H1 (cell line): ENCODE data around the gene MTF1. TPM values are rescaled to one million over a fixed set of nuclear protein-coding genes. Genes with fewer than 3 reads are reported as not detected.

ENCODE experiments used
- CTCF ChIA-PET: fragments of 300-600 bp; sonication (Branson Sonifier 250); formaldehyde crosslinking; loops from one replicate; lab custom pipeline; 2021; ENCODE audit not compliant: partially characterized antibody; lab: Charles Lee
- POLR2A ChIA-PET: fragments of 300-600 bp; sonication (Branson Sonifier 250); formaldehyde crosslinking; loops from one replicate; lab custom pipeline; 2021; ENCODE audit warnings: inconsistent platforms; ENCODE audit not compliant: partially characterized antibody; lab: Charles Lee
- DNase-seq, 2 experiments: peaks; one replicate each; pipeline versions ENCODE4 v3.0.0 to v3.0.0-alpha.2; 2010 to 2022; ENCODE audit warnings: low spot score in 2 of 2, low read depth in 1 of 2, mixed read lengths in 1 of 2
- FAIRE-seq: peaks from 2 replicates; lab custom pipeline; 2011; peaks lifted over from hg19 to GRCh38; lab: Jason Lieb, UNC
- H2AFZ ChIP-seq: 2 replicates; pipeline ENCODE4 v1.8.1; 2012; ENCODE audit warnings: low read length, inconsistent platforms
- H2AK5ac ChIP-seq: 2 replicates; pipeline ENCODE4 v1.6.1; 2013; ENCODE audit warnings: low read depth, low read length
- H2BK120ac ChIP-seq: replicated peaks from 2 replicates; pipeline ENCODE3; 2013; ENCODE audit warnings: low read depth, low read length, inconsistent platforms
- H2BK12ac ChIP-seq: 2 replicates; pipeline ENCODE4 v1.6.1; 2013; ENCODE audit warnings: low read depth, low read length
- H2BK15ac ChIP-seq: 2 replicates; pipeline ENCODE4 v1.6.1; 2013; ENCODE audit warnings: low read length
- H2BK20ac ChIP-seq: 2 replicates; pipeline ENCODE4 v1.6.1; 2013; ENCODE audit warnings: low read length
- H2BK5ac ChIP-seq: 2 replicates; pipeline ENCODE4 v1.6.1; 2013; ENCODE audit warnings: low read depth, low read length
- H3K14ac ChIP-seq: 2 replicates; pipeline ENCODE4 v1.6.1; 2013; ENCODE audit warnings: inconsistent platforms; ENCODE audit not compliant: insufficient read length
- H3K18ac ChIP-seq: 2 replicates; pipeline ENCODE4 v1.6.1; 2013; ENCODE audit warnings: low read length; ENCODE audit errors: extremely low read depth
- H3K23ac ChIP-seq: 2 replicates; pipeline ENCODE4 v1.6.1; 2013; ENCODE audit warnings: inconsistent platforms; ENCODE audit not compliant: insufficient read length
- H3K23me2 ChIP-seq: 2 replicates; pipeline ENCODE4 v1.6.1; 2013; ENCODE audit warnings: low read depth, low read length
- H3K27ac ChIP-seq: 2 replicates; pipeline ENCODE4 v1.6.1; 2011; ENCODE audit warnings: low read depth, low read length, inconsistent platforms
- H3K27me3 ChIP-seq, 4 experiments: replicated peaks in 1 of 4; 1 replicate in 1 of 4; 2 replicates in 3 of 4; pipeline versions ENCODE4 v1.6.1 to v1.8.1; 2011 to 2013; ENCODE audit warnings: low read length in 3 of 4, mild to moderate bottlenecking in 3 of 4, inconsistent platforms in 2 of 4, mixed read lengths in 2 of 4, moderate library complexity in 1 of 4; ENCODE audit not compliant: control insufficient read depth in 3 of 4, insufficient read depth in 3 of 4; ENCODE audit errors: extremely low read depth in 1 of 4
- H3K36me3 ChIP-seq, 4 experiments: 2 replicates each; pipeline versions ENCODE4 v1.6.1 to v1.8.1; 2011 to 2013; ENCODE audit warnings: mild to moderate bottlenecking in 4 of 4, low read length in 3 of 4, moderate library complexity in 2 of 4, control low read depth in 1 of 4, inconsistent platforms in 1 of 4; ENCODE audit not compliant: insufficient read depth in 4 of 4, control insufficient read depth in 2 of 4
- H3K4ac ChIP-seq: replicated peaks from 2 replicates; pipeline ENCODE3; 2013; ENCODE audit warnings: low read length, low read depth, mixed read lengths, inconsistent platforms; ENCODE audit not compliant: insufficient read length
- H3K4me1 ChIP-seq, 4 experiments: replicated peaks in 1 of 4; 1 replicate in 1 of 4; 2 replicates in 3 of 4; pipeline versions ENCODE4 v1.6.1 to v1.8.1; 2011 to 2013; ENCODE audit warnings: low read length in 3 of 4, inconsistent platforms in 2 of 4, mixed read lengths in 1 of 4; ENCODE audit not compliant: insufficient read depth in 4 of 4, control insufficient read depth in 3 of 4
- H3K4me2 ChIP-seq, 2 experiments: 2 replicates each; pipeline versions ENCODE4 v1.6.1 to v1.8.1; 2011 to 2013; ENCODE audit warnings: low read depth in 2 of 2, low read length in 2 of 2, control low read depth in 1 of 2, inconsistent platforms in 1 of 2, mild to moderate bottlenecking in 1 of 2; ENCODE audit not compliant: insufficient read depth in 1 of 2
- H3K4me3 ChIP-seq, 4 experiments: fragments of 200-600, 300-600 bp in 1 of 4; sonication (generic), shearing (Covaris generic), sonication (Bioruptor Twin) in 1 of 4; 2 replicates each; pipeline versions ENCODE4 v1.5.1 to v1.8.1; 2011 to 2016; ENCODE audit warnings: low read length in 4 of 4, low read depth in 3 of 4, control low read depth in 2 of 4, inconsistent platforms in 2 of 4, mild to moderate bottlenecking in 2 of 4, mixed read lengths in 1 of 4, moderate library complexity in 1 of 4; ENCODE audit not compliant: insufficient read depth in 2 of 4; ENCODE audit errors: extremely low read depth in 1 of 4
- H3K56ac ChIP-seq: replicated peaks from 2 replicates; pipeline ENCODE3; 2013; ENCODE audit warnings: low read depth, mild to moderate bottlenecking, mixed read lengths, low read length, inconsistent platforms; ENCODE audit not compliant: insufficient read length
- H3K79me1 ChIP-seq: 2 replicates; pipeline ENCODE4 v1.6.1; 2013; ENCODE audit warnings: low read depth, low read length, control low read depth
- H3K79me2 ChIP-seq, 2 experiments: 2 replicates each; pipeline versions ENCODE4 v1.6.1 to v1.8.1; 2012 to 2013; ENCODE audit warnings: low read length in 2 of 2, mild to moderate bottlenecking in 2 of 2, inconsistent platforms in 1 of 2; ENCODE audit not compliant: insufficient read depth in 2 of 2, control insufficient read depth in 1 of 2
- H3K9ac ChIP-seq, 4 experiments: replicated peaks in 1 of 4; 1 replicate in 1 of 4; 2 replicates in 3 of 4; pipeline versions ENCODE4 v1.6.1 to v1.8.1; 2011 to 2013; ENCODE audit warnings: low read depth in 3 of 4, low read length in 3 of 4, control low read depth in 2 of 4, mild to moderate bottlenecking in 2 of 4, moderate library complexity in 2 of 4, inconsistent platforms in 1 of 4; ENCODE audit errors: extremely low read depth in 1 of 4
- H3K9me3 ChIP-seq, 2 experiments: 2 replicates each; pipeline versions ENCODE4 v1.6.1 to v1.8.1; 2012 to 2013; ENCODE audit warnings: mild to moderate bottlenecking in 2 of 2, moderate library complexity in 2 of 2, control low read depth in 1 of 2, inconsistent platforms in 1 of 2, low read depth in 1 of 2, low read length in 1 of 2, mixed read lengths in 1 of 2; ENCODE audit not compliant: insufficient read depth in 2 of 2
- H4K20me1 ChIP-seq, 2 experiments: replicated peaks in 1 of 2; 2 replicates each; pipeline versions ENCODE3 to v1.8.1; 2011 to 2013; ENCODE audit warnings: inconsistent platforms in 2 of 2, low read length in 2 of 2, mild to moderate bottlenecking in 1 of 2; ENCODE audit not compliant: insufficient read depth in 2 of 2, control insufficient read depth in 1 of 2
- H4K5ac ChIP-seq: 2 replicates; pipeline ENCODE4 v1.6.1; 2013; ENCODE audit warnings: low read length, low read depth, mixed read lengths, inconsistent platforms; ENCODE audit not compliant: insufficient read length
- H4K8ac ChIP-seq: 2 replicates; pipeline ENCODE4 v1.8.0; 2013; ENCODE audit warnings: mild to moderate bottlenecking, moderate library complexity, low read length, inconsistent platforms; ENCODE audit not compliant: insufficient read depth; ENCODE audit errors: extremely low read depth
- H4K91ac ChIP-seq: replicated peaks from 2 replicates; pipeline ENCODE3; 2013; ENCODE audit warnings: low read length, mixed read lengths, inconsistent platforms; ENCODE audit not compliant: insufficient read length
- CTBP2 ChIP-seq: IDR thresholded peaks from 2 replicates; pipeline ENCODE4 v1.7.0; 2011; ENCODE audit warnings: borderline replicate concordance, mild to moderate bottlenecking, moderate library complexity, mixed read lengths, low read length; ENCODE audit not compliant: insufficient read depth, insufficient read length
- NRF1 ChIP-seq: IDR thresholded peaks from 2 replicates; pipeline ENCODE4 v1.6.1; 2011; ENCODE audit warnings: mild to moderate bottlenecking, low read depth, low read length, improper control_type of control experiment
- YY1 ChIP-seq: IDR thresholded peaks from 2 replicates; pipeline ENCODE4 v1.6.1; 2011; ENCODE audit warnings: low read depth, mild to moderate bottlenecking, low read length
- WGBS, 2 experiments: shearing (Covaris generic) in 1 of 2; methylation state at CpG; one replicate each; pipeline versions ENCODE4 v1.1.6 to v1.1.7; 2013 to 2015; ENCODE audit warnings: low lambda C conversion rate in 2 of 2, mixed read lengths in 2 of 2, inconsistent platforms in 1 of 2, low coverage in 1 of 2, missing lambda C conversion rate in 1 of 2; ENCODE audit not compliant: insufficient replicate concordance in 2 of 2, insufficient coverage in 1 of 2, insufficient read length in 1 of 2; ENCODE audit errors: extremely low coverage in 1 of 2, missing lambda C conversion rate in 1 of 2; 5-methylcytosine and 5-hydroxymethylcytosine counted together
- polyA plus RNA-seq, 7 experiments: library from polyadenylated mRNA; depleted of rRNA in 3 of 7; stranded (reverse) in 5 of 7; unstranded in 2 of 7; fragments of >200 nt in 5 of 7; fragments of 200-250 nt in 2 of 7; gene quantifications; 1 replicate in 5 of 7; 2 replicates in 1 of 7; 4 replicates in 1 of 7; pipeline versions ENCODE4 v1.2.1 to v1.2.3, GENCODE V29; 2011 to 2013; ENCODE audit warnings: missing spikeins in 2 of 7, mixed read lengths in 2 of 7
- total RNA-seq: library from RNA; stranded (reverse); fragmentation: NEBNext Ultra II Directional; extraction: Animal tissue kit (Norgen Biotek cat#: 25700); gene quantifications from 2 replicates; pipeline ENCODE4 v1.2.1, GENCODE V29; 2021

Gene MTF1
- total and polyA plus RNA-seq, 2 of the 8 experiments (the other 6 are each of a cell fraction or from before 2014, with no cell fraction given), result 4.0 to 15.5 TPM

DNA sequence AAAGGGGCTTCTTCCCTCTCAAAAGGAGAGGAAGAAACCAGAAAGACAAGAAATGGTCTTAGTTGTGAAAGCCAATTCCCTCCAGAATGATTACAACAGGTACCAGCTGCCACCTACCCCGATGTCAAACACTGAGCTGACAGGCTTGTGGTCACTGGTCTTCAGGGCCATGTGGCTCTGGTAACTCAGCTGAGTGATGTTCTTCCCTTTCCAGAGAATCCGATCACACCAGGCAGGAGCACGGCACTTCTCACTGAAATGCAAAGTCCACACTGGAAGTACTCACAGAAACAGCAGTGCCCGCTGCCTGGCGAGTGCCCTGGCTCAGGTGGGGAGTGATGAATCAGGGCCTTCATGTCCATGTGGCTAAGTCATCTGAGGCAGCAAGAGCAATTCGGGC, 18.7 kb upstream of the MTF1 start:
- Histone ChIP-seq H3K79me1 (no peaks in the 10 kb centered on the region), H3K14ac (no peak overlapping the region), H2BK5ac (no peak overlapping the region), H3K4me2 (no peak overlapping the region), H2BK12ac (no peak overlapping the region), H3K4ac (no peak overlapping the region), H4K20me1 (peaks cover 0 to 3% of the 10 kb centered on the region in 2 experiments), H3K27ac (no peak overlapping the region), H2BK15ac (no peak overlapping the region), H2BK120ac (no peak overlapping the region), H3K9me3 (no peaks in the 10 kb centered on the region), H3K9ac (no peak overlapping the region), H2BK20ac (no peak overlapping the region), H3K79me2 (no peaks in the 10 kb centered on the region), H3K18ac (no peak overlapping the region), H3K23me2 (no peaks in the 10 kb centered on the region), H2AK5ac (no peak overlapping the region), H3K4me3 (no peak overlapping the region), H3K36me3 (peaks cover 9 to 51% (median 24%) of the 10 kb centered on the region in 4 experiments; a peak in 7 of 8 replicates), H4K5ac (no peak overlapping the region), H4K8ac (no peak overlapping the region; the same call in 1 of the 2 replicates), H3K56ac (no peak overlapping the region), H3K27me3 (no peaks in the 10 kb centered on the region), H2AFZ (no peak overlapping the region), H3K4me1 (no peaks in the 10 kb centered on the region), H4K91ac (no peak overlapping the region), H3K23ac (no peak overlapping the region)
- no peak for TF ChIP-seq NRF1
- no peak for TF ChIP-seq CTBP2
- TF ChIP-seq YY1, result no peak
- DNase-seq (no peak), FAIRE-seq (no peak)
- POLR2A ChIA-PET, result no interaction called here
- WGBS, 2 experiments, result 93% methylated on average over 6 of the region's 6 CpGs; no CpG with 5 or more reads in 1 of the 2 experiments
- CTCF ChIA-PET, result interaction anchor here (1.0 to 2.0 kb wide), 3 partner anchors 11 to 97 kb away, joined by 3 to 9 read pairs (median 4); no protein-coding TSS in a partner anchor
